Stimulated activated naive CD8-positive, alpha-beta T cell treated with anti-CD3 and anti-CD28 coated beads, Interleukin-15, Interleukin-2, amounts not matched to agents 100 U/mL and 50 U/mL, for 24 hours (primary cell): ENCODE data around the gene ADGRD1.
"Not testable (repeated sequence)": the region's sequence is repeated elsewhere in the genome, so short reads cannot be mapped to it uniquely, and the experiment has no call there.

Source experiments
- ATAC-seq: fragments of 150-1000 bp; cut with Tn5 transposase; one replicate; pipeline ENCODE4 v1.10.0; 2021
- DNase-seq: peaks from one replicate; pipeline ENCODE4 v3.0.0; 2021

The ADGRD1 gene

GRCh38 chr12:130953771-130954543, at the start of gene ADGRD1:
Gene ADGRD1, plus strand, starts transcription at chr12:130953907. Its CDS starts 559 bp downstream, at chr12:130954466.
- ATAC-seq (no peak), DNase-seq (no peak)

GRCh38 chr12:130904064-130904463, 49.6 kb upstream of the ADGRD1 start:
- no peak for ATAC-seq
- DNase-seq, result no peak

GRCh38 chr12:130904936-130905455, 48.7 kb upstream of the ADGRD1 start:
- not testable (repeated sequence) for DNase-seq, ATAC-seq

- no peak for ATAC-seq
- DNase-seq, result no peak
These were observed 44.6 kb upstream of the ADGRD1 start for GRCh38 chr12:130909111-130909510.

GRCh38 chr12:130911193-130911592, 42.5 kb upstream of the ADGRD1 start:
- DNase-seq, result no peak
- ATAC-seq, result no peak

- DNase-seq (no peak), ATAC-seq (no peak)
These were observed 41.8 kb upstream of the ADGRD1 start for GRCh38 chr12:130911933-130912332.

GRCh38 chr12:130916241-130916911, 37.3 kb upstream of the ADGRD1 start:
- DNase-seq (peak; percentile 30), ATAC-seq (no peak)

- ATAC-seq, result no peak
These were observed 36.1 kb upstream of the ADGRD1 start for GRCh38 chr12:130917607-130918006.

GRCh38 chr12:130919086-130919485, 34.6 kb upstream of the ADGRD1 start:
- ATAC-seq (no peak), DNase-seq (no peak)

More at GRCh38 chr12:130917607-130918006, 36.1 kb upstream of the ADGRD1 start:
- DNase-seq, result no peak

GRCh38 chr12:130920119-130920703, 33.5 kb upstream of the ADGRD1 start:
- ATAC-seq (no peak), DNase-seq (no peak)

- ATAC-seq (no peak), DNase-seq (no peak)
These were observed 32.9 kb upstream of the ADGRD1 start for GRCh38 chr12:130920723-130921381.

GRCh38 chr12:130922511-130922953, 31.2 kb upstream of the ADGRD1 start:
- ATAC-seq (no peak), DNase-seq (no peak)

- ATAC-seq (no peak), DNase-seq (no peak)
These were observed 28.6 kb upstream of the ADGRD1 start for GRCh38 chr12:130924966-130925665.

GRCh38 chr12:130925666-130926015, 28.1 kb upstream of the ADGRD1 start:
- DNase-seq (no peak), ATAC-seq (no peak)

GRCh38 chr12:130929363-130929762, 24.3 kb upstream of the ADGRD1 start:
- no peak for ATAC-seq
- no peak for DNase-seq

- no peak for ATAC-seq
These were observed 21.4 kb upstream of the ADGRD1 start for GRCh38 chr12:130932061-130932930.

GRCh38 chr12:130933269-130933995, 20.3 kb upstream of the ADGRD1 start:
- ATAC-seq (no peak), DNase-seq (no peak)

More at GRCh38 chr12:130932061-130932930, 21.4 kb upstream of the ADGRD1 start:
- no peak for DNase-seq

GRCh38 chr12:130934753-130935152, 19.0 kb upstream of the ADGRD1 start:
- DNase-seq, result no peak
- ATAC-seq, result no peak

- no peak for ATAC-seq
- DNase-seq, result no peak
These were observed 17.1 kb upstream of the ADGRD1 start for GRCh38 chr12:130936561-130936960.

- DNase-seq, result no peak
- ATAC-seq, result no peak
These were observed 16.6 kb upstream of the ADGRD1 start for GRCh38 chr12:130937063-130937462.
